HG02798 (cell line): ENCODE measurements around the gene RASGRF2.

Source experiments
- ATAC-seq: cut with Tn5 transposase; IDR thresholded peaks from one replicate; pipeline ENCODE4 v1.9.1; 2021; ENCODE audit warnings: mild to moderate bottlenecking; ENCODE audit not compliant: unreplicated experiment, poor library complexity

Gene RASGRF2

GRCh38 chr5:80975065-80975464, 14.9 kb downstream of the RASGRF2 start:
- ATAC-seq = no peak

GRCh38 chr5:80976985-80977384, 16.8 kb downstream of the RASGRF2 start:
- no peak for ATAC-seq

- ATAC-seq = no peak
Measured at GRCh38 chr5:80977764-80978163, 17.6 kb downstream of the RASGRF2 start.

GRCh38 chr5:80978772-80979317, 18.7 kb downstream of the RASGRF2 start:
- ATAC-seq = no peak

- no peak for ATAC-seq
Measured at GRCh38 chr5:80982093-80982492, 21.9 kb downstream of the RASGRF2 start.

- ATAC-seq = no peak
Measured at GRCh38 chr5:80985600-80986228, 25.6 kb downstream of the RASGRF2 start.

- ATAC-seq = no peak
Measured at GRCh38 chr5:80986382-80986781, 26.2 kb downstream of the RASGRF2 start.

GRCh38 chr5:80987078-80987766, 27.1 kb downstream of the RASGRF2 start:
- ATAC-seq = no peak

GRCh38 chr5:80988419-80988935, 28.3 kb downstream of the RASGRF2 start:
- ATAC-seq = no peak

GRCh38 chr5:80989883-80990282, 29.7 kb downstream of the RASGRF2 start:
- ATAC-seq = no peak

- ATAC-seq = no peak
Measured at GRCh38 chr5:80990527-80990926, 30.4 kb downstream of the RASGRF2 start.

- ATAC-seq = no peak
Measured at GRCh38 chr5:80990971-80991370, 30.8 kb downstream of the RASGRF2 start.

GRCh38 chr5:80995908-80996307, 35.7 kb downstream of the RASGRF2 start:
- no peak for ATAC-seq

GRCh38 chr5:80998590-80998979, 38.4 kb downstream of the RASGRF2 start:
- ATAC-seq = no peak

GRCh38 chr5:81003811-81004386, 43.7 kb downstream of the RASGRF2 start:
- ATAC-seq = no peak

GRCh38 chr5:81005708-81006107, 45.5 kb downstream of the RASGRF2 start:
- no peak for ATAC-seq

GRCh38 chr5:81006231-81006630, 46.1 kb downstream of the RASGRF2 start:
- no peak for ATAC-seq

GRCh38 chr5:81006947-81007636, 46.9 kb downstream of the RASGRF2 start:
- no peak for ATAC-seq

- no peak for ATAC-seq
Measured at GRCh38 chr5:81007637-81008027, 47.5 kb downstream of the RASGRF2 start.

GRCh38 chr5:81010336-81011169, 50.4 kb downstream of the RASGRF2 start:
- no peak for ATAC-seq
